GM18870 (cell line): ENCODE measurements around the gene BCL2L11.
A peak's percentile ranks its signal among the peaks of the same experiment; 100 is the strongest.
"Not testable (repeated sequence)": the region's sequence is repeated elsewhere in the genome, so short reads cannot be mapped to it uniquely, and the experiment has no call there.

Experiments
- ATAC-seq: cut with Tn5 transposase; IDR thresholded peaks from one replicate; pipeline ENCODE4 v1.9.1; 2021; ENCODE audit warnings: moderate library complexity; ENCODE audit not compliant: unreplicated experiment

BCL2L11 gene

GRCh38 chr2:111120253-111121027 lies at the start of gene BCL2L11:
TSS of gene BCL2L11 (plus strand) at chr2:111120914. CDS start at chr2:111123746, 2,832 bp downstream.
- peak; percentile 34 for ATAC-seq

- no peak for ATAC-seq
Observed at GRCh38 chr2:111071600-111072171, 49.0 kb upstream of the BCL2L11 start.

- no peak for ATAC-seq
Observed at GRCh38 chr2:111072220-111072871, 48.4 kb upstream of the BCL2L11 start.

GRCh38 chr2:111082659-111083058 lies 38.1 kb upstream of the BCL2L11 start:
- ATAC-seq, result not testable (repeated sequence)

- ATAC-seq, result peak; percentile 61
Observed at GRCh38 chr2:111091811-111092211, 28.9 kb upstream of the BCL2L11 start.

- ATAC-seq, result no peak
Observed at GRCh38 chr2:111094691-111095090, 26.0 kb upstream of the BCL2L11 start.

GRCh38 chr2:111095434-111095833 lies 25.3 kb upstream of the BCL2L11 start:
- ATAC-seq, result no peak

GRCh38 chr2:111099402-111099801 lies 21.3 kb upstream of the BCL2L11 start:
- ATAC-seq, result no peak

GRCh38 chr2:111100087-111100764 lies 20.5 kb upstream of the BCL2L11 start:
- ATAC-seq, result peak; percentile 40

GRCh38 chr2:111100765-111101162 lies 19.9 kb upstream of the BCL2L11 start:
- ATAC-seq, result peak; percentile 84

GRCh38 chr2:111101592-111101991 lies 19.1 kb upstream of the BCL2L11 start:
- ATAC-seq, result no peak

GRCh38 chr2:111102216-111102615 lies 18.5 kb upstream of the BCL2L11 start:
- ATAC-seq, result no peak

- ATAC-seq, result no peak
Observed at GRCh38 chr2:111105926-111106325, 14.8 kb upstream of the BCL2L11 start.

- no peak for ATAC-seq
Observed at GRCh38 chr2:111106706-111107105, 14.0 kb upstream of the BCL2L11 start.

GRCh38 chr2:111108745-111109271 lies 11.9 kb upstream of the BCL2L11 start:
- no peak for ATAC-seq

- ATAC-seq, result no peak
Observed at GRCh38 chr2:111111101-111111755, 9.5 kb upstream of the BCL2L11 start.

- ATAC-seq, result no peak
Observed at GRCh38 chr2:111113838-111114237, 6.9 kb upstream of the BCL2L11 start.

- ATAC-seq, result peak; percentile 55
Observed at GRCh38 chr2:111116011-111116746, 4.5 kb upstream of the BCL2L11 start.

GRCh38 chr2:111116843-111117597 lies 3.7 kb upstream of the BCL2L11 start:
- ATAC-seq, result no peak
